Stimulated activated CD8-positive, alpha-beta memory T cell treated with anti-CD3 and anti-CD28 coated beads, Interleukin-4, amount 100 ng/mL, for 4 hours (primary cell): ENCODE results near the gene TPH2.

Source experiments
- DNase-seq, 2 donors: peaks; one replicate each; pipeline ENCODE4 v3.0.0-alpha.2; 2020; ENCODE audit warnings: low read depth in 2 of 2, low spot score in 1 of 2

Gene TPH2

GRCh38 chr12:71938728-71939385, at the start of gene TPH2:
Gene TPH2 (plus strand): TSS chr12:71938845. CDS start chr12:71938987, 142 bp downstream.
- DNase-seq: no peak

DNA sequence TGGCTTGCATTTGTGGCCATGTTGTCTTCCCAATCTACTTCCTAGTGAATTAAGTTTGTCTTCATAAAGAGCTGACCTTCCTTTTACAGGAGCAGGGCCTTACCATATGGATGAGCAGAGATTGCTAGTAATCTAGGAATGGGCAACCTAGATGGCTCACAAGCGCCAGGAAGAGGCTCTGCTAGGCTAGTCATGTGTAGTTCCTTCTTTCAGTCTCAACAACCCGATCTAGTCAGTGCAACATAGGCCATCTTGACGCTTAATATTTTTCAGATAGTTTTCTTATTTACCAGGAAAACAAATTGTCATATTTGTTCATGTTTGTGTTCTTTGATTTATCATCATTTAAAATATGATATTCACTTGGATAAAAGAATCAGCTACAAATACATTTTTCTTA, 48.2 kb upstream of the TPH2 start:
- no peak for DNase-seq

- DNase-seq: no peak
Observed at GRCh38 chr12:71892059-71892458, 46.6 kb upstream of the TPH2 start.

DNA sequence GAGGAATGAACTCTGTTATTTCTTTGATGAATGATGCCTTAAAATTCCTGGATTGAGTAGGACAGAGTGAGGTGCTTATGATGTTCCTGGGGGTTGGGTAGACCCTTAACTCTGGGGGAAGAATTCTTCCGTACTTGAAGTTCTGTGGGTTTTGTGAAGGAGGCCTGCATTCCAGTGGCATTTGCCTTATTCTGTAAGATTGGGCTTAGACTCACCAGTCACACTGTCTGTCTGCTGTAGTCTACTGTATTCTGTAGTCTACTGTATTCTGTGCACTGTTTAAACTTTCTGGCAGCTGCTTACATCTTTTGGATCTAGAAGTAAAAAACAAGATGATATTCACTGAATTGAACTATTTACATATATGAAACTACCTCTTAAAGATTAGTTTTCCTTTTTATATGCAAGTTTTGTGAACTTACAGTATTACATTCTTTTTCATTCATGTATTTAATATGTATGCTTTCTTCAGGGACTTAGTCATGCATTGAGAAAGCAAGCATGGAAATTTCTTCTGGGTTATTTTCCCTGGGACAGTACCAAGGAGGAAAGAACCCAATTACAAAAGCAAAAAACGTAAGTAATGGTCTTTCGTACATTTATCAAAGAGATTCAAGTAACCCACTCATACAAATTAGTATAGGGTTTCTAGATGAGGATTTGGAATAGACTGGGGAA, 42.3 kb upstream of the TPH2 start:
- DNase-seq: no peak

DNA sequence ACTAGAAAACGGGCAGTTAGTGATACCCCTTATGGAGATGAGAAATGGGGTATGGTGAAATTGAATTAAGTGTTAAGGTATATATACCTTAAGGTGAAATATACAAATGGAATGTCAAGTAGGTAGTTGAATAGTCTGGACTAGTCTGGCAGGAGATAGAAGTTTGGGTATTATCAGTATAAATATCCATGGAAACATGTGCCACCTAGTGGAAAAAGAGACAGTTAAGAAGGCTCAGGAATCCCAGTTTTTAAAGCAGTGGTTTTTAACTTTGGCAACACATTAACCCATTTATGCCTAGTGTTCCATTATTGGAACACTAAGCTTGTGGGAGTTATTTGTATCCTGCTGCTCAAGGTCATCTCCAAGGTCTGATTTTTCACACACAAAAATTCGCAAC, 38.6 kb upstream of the TPH2 start:
- DNase-seq: no peak

DNA sequence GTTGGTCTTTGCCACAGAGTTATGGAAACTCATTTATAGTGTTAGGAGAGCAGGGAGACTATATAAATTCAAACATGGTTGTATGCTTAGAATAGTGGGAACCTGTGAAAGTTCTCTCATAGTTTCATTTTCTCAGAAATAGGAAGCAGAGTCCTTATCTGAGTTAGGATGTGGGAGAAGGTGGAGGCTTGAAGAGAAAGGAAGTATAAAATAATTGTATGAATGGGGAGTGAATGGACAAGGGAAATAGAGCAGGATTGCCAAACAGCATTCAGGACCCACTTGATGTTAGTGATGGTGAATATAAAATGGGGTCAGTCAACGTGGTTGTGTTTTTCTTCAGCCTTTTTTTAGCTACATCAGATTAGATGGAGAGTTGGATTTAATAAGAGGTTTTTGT, 34.0 kb upstream of the TPH2 start:
- no peak for DNase-seq

DNA sequence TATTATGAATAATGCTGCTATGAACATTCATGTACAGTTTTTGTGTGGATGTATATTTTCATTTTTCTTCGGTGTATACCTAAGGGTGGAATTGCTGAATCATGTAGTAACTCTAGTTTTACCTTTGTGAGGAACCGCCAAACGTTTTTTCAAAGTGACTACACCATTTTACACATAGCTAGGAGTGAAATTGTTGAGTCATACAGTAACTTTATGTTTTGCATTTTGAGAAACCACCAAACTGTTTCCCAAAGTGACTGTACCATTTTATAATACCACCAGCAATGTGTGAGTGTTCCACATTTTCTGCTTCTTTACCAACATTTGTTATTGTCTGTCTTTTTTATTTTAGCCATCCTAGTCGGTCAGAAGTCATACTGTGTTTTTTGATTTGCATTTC, 3.1 kb upstream of the TPH2 start:
- DNase-seq: no peak

- no peak for DNase-seq
Observed at GRCh38 chr12:71940068-71940467, 1.4 kb downstream of the TPH2 start.

DNA sequence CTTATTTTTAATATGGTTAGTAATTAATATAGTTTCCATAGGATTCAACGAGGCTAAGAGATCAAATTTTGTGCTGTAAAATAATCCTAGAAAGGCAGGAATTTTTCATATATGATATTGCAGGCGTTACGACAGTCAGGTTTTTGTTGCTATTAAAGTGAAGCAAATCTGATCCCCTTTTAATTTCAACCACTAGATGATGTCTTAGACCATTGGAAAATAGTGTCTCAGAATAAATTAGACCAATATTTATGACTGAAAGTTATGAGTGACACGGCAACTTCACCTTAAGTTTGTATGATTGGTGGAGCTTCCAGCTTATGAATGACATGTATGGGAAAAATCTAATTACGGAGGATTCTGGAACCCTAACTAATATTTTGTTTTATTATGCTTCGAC, 2.5 kb downstream of the TPH2 start:
- DNase-seq: no peak

DNA sequence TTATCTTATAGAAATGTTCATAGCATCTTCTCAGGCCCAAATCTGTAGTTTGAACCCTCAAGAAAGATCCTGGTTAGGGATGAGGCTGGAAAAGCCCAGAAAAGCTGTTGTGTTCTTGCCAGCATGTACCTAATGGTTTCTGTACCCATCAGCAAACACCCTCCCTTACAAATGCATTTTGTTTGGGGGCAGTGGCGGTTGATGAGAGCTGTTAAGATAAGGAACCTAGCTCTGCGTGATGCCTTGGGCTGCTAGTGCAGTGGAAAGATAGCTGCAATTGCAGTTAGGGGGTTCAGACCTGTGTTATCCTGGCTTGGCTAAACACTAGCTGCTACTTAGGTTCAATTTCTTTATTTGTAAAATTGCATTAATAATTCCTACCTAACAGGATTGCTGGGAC, 3.6 kb downstream of the TPH2 start:
- DNase-seq: no peak

DNA sequence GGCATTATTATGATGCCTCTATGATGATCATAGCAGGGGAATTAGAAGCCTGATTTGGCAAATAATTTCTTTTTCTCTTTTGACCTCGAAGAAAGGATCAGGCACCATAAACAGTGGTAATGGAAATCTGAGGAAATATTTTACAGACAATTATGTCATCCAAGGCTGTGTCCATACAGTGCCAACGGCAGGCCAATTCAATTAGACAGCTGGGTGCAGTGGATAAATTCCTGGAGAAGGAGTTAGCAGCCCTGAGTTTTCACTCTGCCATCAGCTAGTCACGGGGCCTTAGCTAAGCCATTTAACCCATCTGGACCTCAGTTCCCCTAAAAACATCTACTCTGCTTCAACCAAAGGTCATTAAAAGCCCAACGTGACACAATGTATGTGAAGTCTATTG, 4.1 kb downstream of the TPH2 start:
- no peak for DNase-seq

GRCh38 chr12:71945121-71945520, 6.5 kb downstream of the TPH2 start:
- no peak for DNase-seq

DNA sequence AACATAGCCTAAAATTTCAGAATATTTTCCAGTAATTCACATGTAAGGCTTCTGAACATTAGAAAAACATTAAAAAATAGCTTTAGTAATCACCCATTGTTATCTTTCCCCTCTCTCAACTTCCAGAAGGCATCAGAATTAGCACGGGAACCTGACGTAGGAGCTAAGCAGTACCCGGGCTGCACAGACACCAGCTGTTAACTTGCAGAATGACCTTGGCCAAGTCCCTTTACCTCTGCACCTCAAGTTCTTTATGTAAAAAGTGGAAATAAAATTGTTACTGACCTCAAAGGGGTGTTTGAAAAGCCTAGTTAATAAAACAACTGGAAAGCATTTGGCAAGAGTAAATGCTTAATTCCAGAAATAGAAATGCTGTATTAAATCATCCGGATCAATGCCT, 7.2 kb downstream of the TPH2 start:
- no peak for DNase-seq

GRCh38 chr12:71947645-71948105, 9.0 kb downstream of the TPH2 start:
- no peak for DNase-seq

DNA sequence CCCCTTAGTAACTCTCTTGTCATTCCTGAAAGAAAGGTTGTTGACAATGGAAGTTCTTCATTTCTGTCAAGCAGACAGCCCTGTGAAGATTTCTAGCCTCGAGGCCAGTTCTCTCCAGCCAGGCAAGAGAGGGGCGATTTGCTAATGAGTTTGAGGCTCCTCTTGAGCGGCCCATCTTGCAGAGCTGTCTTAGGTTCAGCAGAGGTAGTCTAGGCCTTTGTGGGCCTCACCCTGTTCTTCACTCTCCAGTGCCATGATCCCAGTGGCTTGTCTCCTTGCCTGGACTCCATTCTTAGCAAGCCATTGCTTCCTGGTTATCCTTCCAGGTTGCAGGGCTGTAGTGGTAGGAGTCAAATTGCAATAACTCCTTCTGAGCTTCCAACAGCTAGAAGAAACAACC, 9.7 kb downstream of the TPH2 start:
- no peak for DNase-seq

DNA sequence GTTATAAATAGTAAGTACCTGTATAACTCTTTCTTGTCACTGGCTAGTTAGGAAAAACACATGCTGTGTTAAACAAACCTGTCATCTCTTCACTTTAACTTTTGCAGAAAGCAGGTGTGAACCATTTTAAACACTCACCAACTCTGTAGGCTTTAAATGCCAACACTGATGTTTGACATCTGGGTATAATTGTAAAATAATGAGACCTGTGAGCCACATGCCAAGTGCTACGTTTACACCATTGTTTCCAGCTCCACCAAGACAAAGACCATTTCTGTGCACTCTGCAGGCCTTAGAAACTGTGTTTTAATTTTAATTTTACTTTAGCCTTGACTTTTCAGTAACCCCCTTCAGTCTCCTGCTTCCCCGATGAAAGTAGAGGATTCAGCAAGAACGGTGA, 11.0 kb downstream of the TPH2 start:
- DNase-seq: no peak

GRCh38 chr12:71950404-71950803, 11.8 kb downstream of the TPH2 start:
- no peak for DNase-seq

DNA sequence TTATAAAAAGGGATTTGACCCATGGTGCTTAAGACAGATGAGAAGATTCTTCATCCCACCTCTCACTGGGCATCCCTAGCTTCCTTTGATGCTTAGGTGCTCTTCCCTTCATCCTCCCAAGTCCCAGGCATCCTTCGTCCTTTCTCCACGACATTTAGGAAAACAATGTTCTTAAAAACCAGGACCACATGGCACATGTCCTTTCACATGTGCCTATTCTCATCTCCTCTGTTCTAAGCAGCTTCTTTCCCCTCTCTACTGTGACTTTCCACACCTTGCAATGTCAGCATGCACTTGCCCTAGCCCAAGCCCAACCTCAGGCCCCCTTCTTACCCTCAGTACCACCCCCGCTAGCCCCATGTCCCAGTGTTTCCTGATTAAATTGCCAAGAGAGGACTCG, 12.2 kb downstream of the TPH2 start:
- DNase-seq: no peak

DNA sequence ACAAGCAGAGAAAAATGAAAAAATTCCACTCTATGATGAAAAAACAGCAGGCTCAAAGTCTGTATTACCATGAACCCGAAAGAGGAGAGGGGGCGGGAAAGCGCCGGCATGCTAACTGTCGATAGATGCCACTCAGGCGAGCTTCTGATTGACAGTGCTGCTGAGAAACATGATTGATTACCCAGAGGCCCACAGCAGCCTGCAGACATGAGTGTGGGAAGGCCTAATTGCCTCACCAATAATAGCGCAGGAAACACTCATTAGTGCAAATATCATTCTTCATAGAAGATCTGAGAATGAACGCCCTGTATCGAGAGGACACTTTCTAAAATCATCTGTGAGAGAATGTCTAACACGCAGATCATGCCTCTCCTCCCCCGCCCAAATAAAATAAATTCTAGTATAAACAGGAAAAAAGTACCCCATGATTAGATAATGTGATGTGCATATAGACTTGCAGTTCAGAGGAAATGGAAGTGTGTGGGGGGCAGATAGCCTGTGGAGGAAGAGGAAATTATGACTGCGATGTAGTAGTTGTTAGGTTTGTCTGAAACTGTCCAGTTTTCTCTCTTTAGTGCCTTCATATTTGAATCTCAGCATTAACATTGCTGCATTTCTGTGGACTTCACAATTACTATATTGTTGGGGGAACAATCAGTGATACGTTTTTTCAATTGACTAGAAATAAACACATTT, 15.6 kb downstream of the TPH2 start:
- DNase-seq: no peak

DNA sequence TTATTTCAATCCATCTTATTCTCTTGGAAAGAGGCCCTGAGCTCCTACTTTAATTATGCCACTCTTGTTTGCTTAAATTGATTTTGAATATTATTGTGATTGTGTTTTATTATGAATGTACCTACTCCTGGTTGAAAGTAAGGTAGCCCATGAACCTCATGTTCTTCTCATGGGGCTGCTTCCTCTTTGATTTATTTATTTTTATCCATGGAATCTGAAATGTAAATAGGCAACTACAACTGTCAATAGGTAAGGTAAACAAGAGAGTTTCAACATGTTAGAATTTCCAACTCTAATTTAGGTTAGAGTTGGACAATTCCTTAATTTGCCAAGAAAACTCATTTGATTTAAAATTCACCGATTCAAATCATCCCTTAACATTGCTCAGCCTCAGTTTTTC, 16.2 kb downstream of the TPH2 start:
- no peak for DNase-seq

DNA sequence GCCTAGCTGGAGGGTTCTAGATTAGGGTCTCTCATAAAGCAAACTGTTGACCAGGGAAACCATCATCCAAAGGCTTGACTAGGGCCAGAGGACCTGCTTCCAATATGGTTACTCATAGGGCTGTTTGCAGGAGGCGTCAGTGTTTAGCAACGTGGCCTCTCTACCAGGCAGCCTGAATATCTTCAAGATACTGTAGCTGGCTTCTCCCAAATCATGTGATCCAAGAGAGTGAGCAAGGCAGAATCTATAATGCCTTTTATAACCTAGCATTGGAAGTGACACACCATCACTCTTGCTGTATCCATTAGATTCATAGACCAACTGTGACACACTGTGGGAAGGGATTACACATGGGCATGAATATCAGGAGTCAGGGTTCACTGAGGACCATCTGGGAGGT, 17.3 kb downstream of the TPH2 start:
- DNase-seq: no peak

DNA sequence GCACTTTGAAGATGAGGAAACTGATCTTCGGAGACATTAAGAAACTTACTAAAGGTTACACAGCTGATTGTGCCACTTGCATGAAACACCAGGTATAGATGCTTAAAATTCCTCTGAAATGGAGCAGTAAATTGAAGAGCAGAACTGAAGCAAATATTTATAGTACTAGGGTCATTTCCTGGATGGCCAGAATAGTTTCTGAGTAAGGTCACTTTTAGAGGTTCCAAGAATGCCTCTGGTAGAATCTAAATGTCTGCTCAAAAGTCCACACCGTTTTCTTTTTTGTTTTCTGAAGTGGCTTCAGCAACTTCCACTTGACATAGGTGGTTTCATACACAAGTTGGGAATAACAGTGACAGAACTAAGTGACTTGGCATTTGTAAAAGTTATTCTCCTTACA, 19.4 kb downstream of the TPH2 start:
- DNase-seq: no peak
